Naive thymus-derived CD8-positive, alpha-beta T cell (primary cell): ENCODE data around the gene HRH3. TPM values are rescaled to one million over a fixed set of nuclear protein-coding genes. Genes with fewer than 3 reads are reported as not detected.

Experiments used
- ATAC-seq, 2 donors: fragments of 150-1000 bp; cut with Tn5 transposase in 1 of 2; sonication (Bioruptor Pico), chemical (Tn5 transposase) in 1 of 2; 1 replicate in 1 of 2; 2 replicates in 1 of 2; pipeline ENCODE4 v1.10.0; 2021; ENCODE audit warnings: mild to moderate bottlenecking in 2 of 2, moderate library complexity in 2 of 2
- POLR2A ChIA-PET: fragments of 350-600 bp; sonication (Branson Sonifier 250); formaldehyde crosslinking; loops from one replicate; lab custom pipeline; 2021; ENCODE audit warnings: antibody characterized with exemption; lab: Charles Lee
- DNase-seq, 10 donors: peaks; one replicate each; pipeline versions ENCODE4 v3.0.0 to v3.0.0-alpha.2; 2020 to 2022
- H3K27ac Mint-ChIP-seq, 10 donors: one replicate each; pipeline ENCODE4 v1.8.0; 2020 to 2022; ENCODE audit warnings: mild to moderate bottlenecking in 10 of 10, mixed read lengths in 10 of 10, moderate library complexity in 4 of 10, inconsistent platforms in 1 of 10
- H3K27me3 Mint-ChIP-seq, 5 donors: one replicate each; pipeline ENCODE4 v1.8.0; 2021 to 2022; ENCODE audit warnings: mixed read lengths in 5 of 5
- H3K36me3 Mint-ChIP-seq, 3 donors: one replicate each; pipeline ENCODE4 v1.8.0; 2020 to 2022; ENCODE audit warnings: mixed read lengths in 3 of 3, mild to moderate bottlenecking in 2 of 3, inconsistent platforms in 1 of 3
- H3K4me1 Mint-ChIP-seq, 4 donors: one replicate each; pipeline ENCODE4 v1.8.0; 2021 to 2022; ENCODE audit warnings: mixed read lengths in 4 of 4
- H3K4me3 Mint-ChIP-seq, 10 donors: one replicate each; pipeline ENCODE4 v1.8.0; 2020 to 2022; ENCODE audit warnings: mild to moderate bottlenecking in 10 of 10, mixed read lengths in 10 of 10, moderate library complexity in 6 of 10, inconsistent platforms in 1 of 10
- H3K9me3 Mint-ChIP-seq, 9 donors: one replicate each; pipeline ENCODE4 v1.8.0; 2020 to 2022; ENCODE audit warnings: mixed read lengths in 9 of 9, mild to moderate bottlenecking in 3 of 9, inconsistent platforms in 1 of 9, moderate library complexity in 1 of 9
- polyA plus RNA-seq, 3 donors: library from polyadenylated mRNA; unstranded; fragments of 300-500 nt; fragmentation: Illumina TruSeq; gene quantifications; one replicate each; pipeline ENCODE4 v1.2.3, GENCODE V29; 2021
- total RNA-seq, 8 experiments: library from RNA in 2 of 8; stranded (reverse) in 2 of 8; gene quantifications; one replicate each; pipeline ENCODE4 v1.2.3 and lab custom pipeline; 2021 to 2026

Gene HRH3
- total and polyA plus RNA-seq, 5 experiments from 2014 or later, result not detected

GRCh38 chr20:62208795-62209755 lies 11.0 kb downstream of the HRH3 start:
- no peaks in the 10 kb centered on the region for H3K9me3 Mint-ChIP-seq
- no peak overlapping the region for H3K27ac Mint-ChIP-seq
- H3K4me1 Mint-ChIP-seq, result peaks cover 0 to 2% (median 0%) of the 10 kb centered on the region in 4 donors
- H3K36me3 Mint-ChIP-seq, result no peaks in the 10 kb centered on the region
- POLR2A ChIA-PET, result no interaction called here
- H3K4me3 Mint-ChIP-seq, result no peak overlapping the region
- H3K27me3 Mint-ChIP-seq, result peaks cover 0 to 11% (median 3%) of the 10 kb centered on the region in 5 donors
- ATAC-seq (no peak), DNase-seq (no peak)

GRCh38 chr20:62208061-62208794 lies 11.8 kb downstream of the HRH3 start:
- Mint-ChIP-seq H3K4me1 (peaks cover 0 to 3% (median 1%) of the 10 kb centered on the region in 4 donors), H3K4me3 (no peak overlapping the region), H3K27ac (no peak overlapping the region), H3K27me3 (peaks cover 0 to 6% (median 0%) of the 10 kb centered on the region in 5 donors), H3K36me3 (peaks cover 0 to 5% (median 1%) of the 10 kb centered on the region in 3 donors), H3K9me3 (no peaks in the 10 kb centered on the region)
- ATAC-seq (no peak), DNase-seq (no peak)
- POLR2A ChIA-PET, result no interaction called here

GRCh38 chr20:62206388-62206775 lies 13.7 kb downstream of the HRH3 start:
- H3K4me3 Mint-ChIP-seq, result no peak overlapping the region
- peaks cover 0 to 5% (median 5%) of the 10 kb centered on the region in 4 donors for H3K4me1 Mint-ChIP-seq
- no peaks in the 10 kb centered on the region for H3K9me3 Mint-ChIP-seq
- no peaks in the 10 kb centered on the region for H3K27me3 Mint-ChIP-seq
- no peak for ATAC-seq
- peak overlapping the region in 1 of 10 donors; percentile 72 for H3K27ac Mint-ChIP-seq
- peak in 1 of 10 donors; percentile 44 for DNase-seq
- POLR2A ChIA-PET, result no interaction called here
- peaks cover 0 to 22% (median 2%) of the 10 kb centered on the region in 3 donors for H3K36me3 Mint-ChIP-seq

- H3K9me3 Mint-ChIP-seq, result no peaks in the 10 kb centered on the region
- POLR2A ChIA-PET, result no interaction called here
- DNase-seq (peak in 1 of 10 donors; percentile 44), ATAC-seq (no peak)
- peaks cover 0 to 5% (median 5%) of the 10 kb centered on the region in 4 donors for H3K4me1 Mint-ChIP-seq
- no peak overlapping the region for H3K4me3 Mint-ChIP-seq
- H3K27me3 Mint-ChIP-seq, result no peaks in the 10 kb centered on the region
- no peak overlapping the region for H3K27ac Mint-ChIP-seq
- peaks cover 0 to 25% (median 2%) of the 10 kb centered on the region in 3 donors for H3K36me3 Mint-ChIP-seq
Measured at GRCh38 chr20:62205618-62206387, 14.3 kb downstream of the HRH3 start.

GRCh38 chr20:62203378-62204030 lies 16.6 kb downstream of the HRH3 start:
- peak in 1 of 10 donors; percentile 21 for DNase-seq
- Mint-ChIP-seq H3K27ac (peak overlapping the region in 2 of 10 donors; percentile 74 to 79), H3K4me3 (peak overlapping the region in 1 of 10 donors; percentile 14), H3K36me3 (peaks cover 0 to 46% (median 14%) of the 10 kb centered on the region in 3 donors), H3K9me3 (no peaks in the 10 kb centered on the region), H3K4me1 (peaks cover 0 to 5% (median 5%) of the 10 kb centered on the region in 4 donors), H3K27me3 (no peaks in the 10 kb centered on the region)
- no peak for ATAC-seq
- POLR2A ChIA-PET, result no interaction called here

GRCh38 chr20:62202676-62203377 lies 17.3 kb downstream of the HRH3 start:
- POLR2A ChIA-PET, result no interaction called here
- peak overlapping the region in 2 of 10 donors; percentile 74 to 79 for H3K27ac Mint-ChIP-seq
- H3K36me3 Mint-ChIP-seq, result peaks cover 0 to 53% (median 14%) of the 10 kb centered on the region in 3 donors

GRCh38 chr20:62202083-62202395 lies 18.0 kb downstream of the HRH3 start:
- H3K27me3 Mint-ChIP-seq, result no peaks in the 10 kb centered on the region
- peaks cover 0 to 54% (median 14%) of the 10 kb centered on the region in 3 donors for H3K36me3 Mint-ChIP-seq
- H3K4me3 Mint-ChIP-seq, result no peak overlapping the region
- no peaks in the 10 kb centered on the region for H3K9me3 Mint-ChIP-seq
- H3K4me1 Mint-ChIP-seq, result peaks cover 0 to 5% (median 5%) of the 10 kb centered on the region in 4 donors
- POLR2A ChIA-PET, result no interaction called here
- no peak for ATAC-seq
- peak overlapping the region in 1 of 10 donors; percentile 56 for H3K27ac Mint-ChIP-seq
- peak in 1 of 10 donors; percentile 16 for DNase-seq

More at GRCh38 chr20:62202676-62203377, 17.3 kb downstream of the HRH3 start:
- Mint-ChIP-seq H3K27me3 (no peaks in the 10 kb centered on the region), H3K4me1 (peaks cover 0 to 5% (median 5%) of the 10 kb centered on the region in 4 donors), H3K4me3 (no peak overlapping the region), H3K9me3 (no peaks in the 10 kb centered on the region)
- ATAC-seq (no peak), DNase-seq (peak in 1 of 10 donors; percentile 56)

- Mint-ChIP-seq H3K27me3 (no peaks in the 10 kb centered on the region), H3K9me3 (no peaks in the 10 kb centered on the region), H3K4me3 (peak overlapping the region in 1 of 10 donors; percentile 15), H3K27ac (no peak overlapping the region), H3K4me1 (peaks cover 0 to 5% (median 5%) of the 10 kb centered on the region in 4 donors), H3K36me3 (peaks cover 0 to 56% (median 14%) of the 10 kb centered on the region in 3 donors)
- DNase-seq (peak in 1 of 10 donors; percentile 51), ATAC-seq (no peak)
- POLR2A ChIA-PET, result no interaction called here
Measured at GRCh38 chr20:62201173-62202082, 18.6 kb downstream of the HRH3 start.

- H3K36me3 Mint-ChIP-seq, result peaks cover 0 to 62% (median 17%) of the 10 kb centered on the region in 3 donors
- no peak for ATAC-seq
- H3K27ac Mint-ChIP-seq, result peak overlapping the region in 1 of 10 donors; percentile 11
- H3K4me1 Mint-ChIP-seq, result peaks cover 2 to 6% (median 5%) of the 10 kb centered on the region in 4 donors
- H3K27me3 Mint-ChIP-seq, result no peaks in the 10 kb centered on the region
- POLR2A ChIA-PET, result no interaction called here
- peak in 1 of 10 donors; percentile 61 for DNase-seq
- no peak overlapping the region for H3K4me3 Mint-ChIP-seq
- no peaks in the 10 kb centered on the region for H3K9me3 Mint-ChIP-seq
Measured at GRCh38 chr20:62200491-62201172, 19.4 kb downstream of the HRH3 start.

GRCh38 chr20:62198931-62199330 lies 21.1 kb downstream of the HRH3 start:
- no peaks in the 10 kb centered on the region for H3K27me3 Mint-ChIP-seq
- no peaks in the 10 kb centered on the region for H3K9me3 Mint-ChIP-seq
- H3K4me1 Mint-ChIP-seq, result peaks cover 5 to 18% (median 9%) of the 10 kb centered on the region in 4 donors
- ATAC-seq (no peak), DNase-seq (no peak)
- no peak overlapping the region for H3K4me3 Mint-ChIP-seq
- peaks cover 0 to 68% (median 18%) of the 10 kb centered on the region in 3 donors for H3K36me3 Mint-ChIP-seq
- POLR2A ChIA-PET, result no interaction called here
- peak overlapping the region in 1 of 10 donors; percentile 45 for H3K27ac Mint-ChIP-seq
